HEK293T (cell line): ENCODE results near the gene RPLP2.
A peak's percentile ranks its signal among the peaks of the same experiment; 100 is the strongest.

Source experiments
- CTCF ChIA-PET: fragments of 350-600 bp; formaldehyde crosslinking; extraction: SDS; loops from one replicate; lab custom pipeline; 2021; ENCODE audit warnings: antibody characterized with exemption, inconsistent platforms; lab: Yijun Ruan, JAX
- POLR2A ChIA-PET: fragments of 350-600 bp; formaldehyde crosslinking; extraction: SDS; loops from one replicate; lab custom pipeline; 2020; ENCODE audit warnings: antibody characterized with exemption, inconsistent platforms; lab: Yijun Ruan, JAX
- DNase-seq: peaks from one replicate; pipeline ENCODE4 v3.0.0; 2012; ENCODE audit warnings: mixed read lengths; ENCODE audit errors: extremely low spot score
- ARNT ChIP-seq: fragments of 450-650 bp; IDR thresholded peaks from 2 replicates; pipeline ENCODE4 v1.6.1; 2017; ENCODE audit warnings: mild to moderate bottlenecking
- BHLHE40 ChIP-seq: fragments of 450-650 bp; IDR thresholded peaks from 2 replicates; pipeline ENCODE4 v1.6.1; 2016; ENCODE audit warnings: mild to moderate bottlenecking, moderate library complexity, borderline replicate concordance
- CTBP1 ChIP-seq: fragments of 450-650 bp; IDR thresholded peaks from 2 replicates; pipeline ENCODE4 v1.6.1; 2016; ENCODE audit warnings: borderline replicate concordance
- ELF4 ChIP-seq: fragments of 450-650 bp; IDR thresholded peaks from 2 replicates; pipeline ENCODE4 v1.6.1; 2017; ENCODE audit warnings: antibody characterized with exemption
- FOXA1 ChIP-seq: fragments of 450-650 bp; IDR thresholded peaks from 2 replicates; pipeline ENCODE4 v1.6.1; 2016; ENCODE audit warnings: mild to moderate bottlenecking
- FOXK2 ChIP-seq: fragments of 450-650 bp; IDR thresholded peaks from 2 replicates; pipeline ENCODE4 v1.6.1; 2016; ENCODE audit warnings: mild to moderate bottlenecking
- FOXM1 ChIP-seq: fragments of 450-650 bp; IDR thresholded peaks from 2 replicates; pipeline ENCODE4 v1.6.1; 2017; ENCODE audit warnings: mild to moderate bottlenecking, borderline replicate concordance
- HDGF ChIP-seq: fragments of 450-650 bp; IDR thresholded peaks from 2 replicates; pipeline ENCODE4 v1.6.1; 2017; ENCODE audit warnings: antibody characterized with exemption, borderline replicate concordance
- L3MBTL2 ChIP-seq: fragments of 450-650 bp; conservative IDR thresholded peaks from 2 replicates; pipeline ENCODE4 v1.6.1; 2016; ENCODE audit warnings: mild to moderate bottlenecking
- LEF1 ChIP-seq: fragments of 450-650 bp; IDR thresholded peaks from 2 replicates; pipeline ENCODE4 v1.6.1; 2017; ENCODE audit warnings: mild to moderate bottlenecking, borderline replicate concordance
- NFRKB ChIP-seq: fragments of 450-650 bp; IDR thresholded peaks from 2 replicates; pipeline ENCODE4 v1.6.1; 2016; ENCODE audit warnings: mild to moderate bottlenecking, moderate library complexity
- SP1 ChIP-seq: fragments of 450-650 bp; IDR thresholded peaks from 2 replicates; pipeline ENCODE4 v1.6.1; 2017
- SUZ12 ChIP-seq: fragments of 450-650 bp; IDR thresholded peaks from 2 replicates; pipeline ENCODE4 v1.6.1; 2016; ENCODE audit warnings: mild to moderate bottlenecking
- TARDBP ChIP-seq: fragments of 450-650 bp; IDR thresholded peaks from 2 replicates; pipeline ENCODE4 v1.6.1; 2016
- ZNF384 ChIP-seq: fragments of 450-650 bp; IDR thresholded peaks from 2 replicates; pipeline ENCODE4 v1.6.1; 2016
- TF ChIP-seq, protein P1 (sequence below): fragments of 450-650 bp; IDR thresholded peaks from 2 replicates; pipeline ENCODE4 v1.6.1; 2016

RPLP2 gene

DNA sequence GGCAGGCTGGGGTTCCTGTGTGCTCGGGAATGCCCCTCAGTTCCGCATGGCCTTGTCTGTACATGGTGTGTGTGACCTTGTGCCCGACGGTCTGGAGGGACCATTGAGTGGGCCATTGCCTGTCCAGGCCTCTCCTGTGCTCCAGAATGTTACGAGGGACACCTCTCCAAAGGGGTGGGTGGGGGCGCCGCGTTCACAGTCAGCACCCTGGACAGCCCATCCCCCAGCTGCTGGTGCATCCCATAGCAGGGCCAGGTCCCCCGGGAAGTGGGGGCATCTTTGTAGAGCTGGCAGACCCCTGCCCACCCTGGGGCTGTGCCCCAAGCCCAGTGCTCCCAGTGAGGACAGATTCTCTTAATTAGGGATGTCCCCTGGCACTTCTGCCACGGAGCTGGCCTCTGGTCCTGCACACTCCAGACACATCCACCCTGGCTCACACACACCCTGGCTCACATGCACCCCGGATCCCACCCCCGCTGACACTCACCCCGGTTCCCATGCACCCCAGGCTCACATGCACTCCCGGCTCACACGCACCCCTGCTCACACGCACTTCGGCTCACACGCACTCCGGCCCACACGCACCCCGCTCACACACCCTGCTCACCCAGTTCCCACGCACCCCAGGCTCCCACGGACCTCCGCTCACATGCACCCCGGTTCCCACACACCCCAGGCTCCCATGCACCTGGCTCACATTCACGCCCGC lies 48.4 kb downstream of the RPLP2 start:
- POLR2A ChIA-PET: no interaction called here
- no peak for TF ChIP-seq LEF1
- TF ChIP-seq TARDBP: peak; percentile 55; the same call in 1 of the 2 replicates
- DNase-seq: no peak
- CTCF ChIA-PET: interaction anchor here (1.7 kb wide), 1 partner anchor 10 kb away, joined by 4 read pairs; no protein-coding TSS in a partner anchor

DNA sequence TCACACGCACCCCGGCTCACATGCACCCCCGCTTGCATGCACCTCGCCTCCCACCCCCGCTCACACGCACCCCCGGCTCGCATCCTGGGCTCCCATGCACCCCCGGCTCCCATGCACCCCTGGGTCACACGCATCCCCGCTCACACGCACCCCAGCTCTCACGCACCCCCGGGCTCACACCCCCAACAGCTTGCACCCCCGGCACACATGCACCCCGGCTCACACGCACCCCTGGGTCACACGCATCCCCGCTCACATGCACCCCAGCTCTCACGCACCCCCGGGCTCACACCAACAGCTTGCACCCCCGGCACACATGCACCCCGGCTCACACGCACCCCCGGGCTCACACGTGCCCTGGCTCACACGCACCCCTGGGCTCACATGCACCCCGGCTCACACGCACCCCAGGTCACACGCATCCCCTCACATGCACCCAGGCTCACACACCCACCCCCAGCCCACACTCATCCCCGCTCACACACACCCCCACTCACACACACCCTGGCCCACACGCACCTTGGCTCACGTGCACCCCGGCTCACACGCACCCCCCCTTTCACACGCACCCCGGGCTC lies 49.1 kb downstream of the RPLP2 start:
- CTCF ChIA-PET: no interaction called here

DNA sequence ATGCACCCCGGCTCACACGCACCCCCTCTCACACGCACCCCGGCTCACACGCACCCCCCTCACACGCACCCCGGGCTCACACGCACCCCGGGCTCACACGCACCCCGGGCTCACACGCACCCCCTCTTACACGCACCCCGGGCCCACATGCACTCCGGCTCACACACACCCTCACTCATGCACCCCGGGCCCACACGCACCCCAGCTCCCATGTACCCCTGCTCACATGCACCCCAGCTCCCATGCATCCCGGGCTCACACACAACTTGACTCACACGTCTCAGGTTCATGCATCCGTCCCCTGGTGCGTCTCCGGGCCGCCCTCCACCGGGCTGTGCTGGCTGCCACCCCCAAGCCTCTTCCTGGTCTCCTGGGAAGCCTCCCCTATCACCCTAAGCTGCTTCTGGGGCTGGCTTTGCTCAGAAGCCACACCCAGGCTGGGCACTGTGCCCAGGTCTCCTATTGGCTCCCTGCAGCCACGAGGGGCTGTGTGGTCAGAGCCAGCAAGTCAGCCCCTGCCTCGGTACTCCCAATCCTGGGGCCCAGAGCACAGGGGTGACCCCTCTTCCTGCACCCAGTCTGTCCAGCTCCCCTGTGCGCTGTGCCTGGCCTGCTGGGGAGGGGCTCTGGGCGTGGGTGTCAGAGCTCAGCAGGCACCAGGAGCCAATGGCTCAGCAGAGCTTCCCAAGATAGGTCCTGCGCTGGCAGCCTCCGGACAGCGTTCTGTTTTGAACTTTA lies 49.8 kb downstream of the RPLP2 start:
- ChIA-PET POLR2A (no interaction called here), CTCF (no interaction called here)
- TF ChIP-seq BHLHE40: no peak
- no peak for TF ChIP-seq ARNT
- no peak for TF ChIP-seq FOXK2
- TF ChIP-seq, protein P1, sequence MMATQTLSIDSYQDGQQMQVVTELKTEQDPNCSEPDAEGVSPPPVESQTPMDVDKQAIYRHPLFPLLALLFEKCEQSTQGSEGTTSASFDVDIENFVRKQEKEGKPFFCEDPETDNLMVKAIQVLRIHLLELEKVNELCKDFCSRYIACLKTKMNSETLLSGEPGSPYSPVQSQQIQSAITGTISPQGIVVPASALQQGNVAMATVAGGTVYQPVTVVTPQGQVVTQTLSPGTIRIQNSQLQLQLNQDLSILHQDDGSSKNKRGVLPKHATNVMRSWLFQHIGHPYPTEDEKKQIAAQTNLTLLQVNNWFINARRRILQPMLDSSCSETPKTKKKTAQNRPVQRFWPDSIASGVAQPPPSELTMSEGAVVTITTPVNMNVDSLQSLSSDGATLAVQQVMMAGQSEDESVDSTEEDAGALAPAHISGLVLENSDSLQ: no peak
- TF ChIP-seq CTBP1: no peak
- no peak for TF ChIP-seq ELF4
- no peak for TF ChIP-seq TARDBP
- TF ChIP-seq ZNF384: no peak
- no peak for TF ChIP-seq FOXA1
- TF ChIP-seq FOXM1: no peak
- TF ChIP-seq SP1: no peak
- TF ChIP-seq SUZ12: no peak
- TF ChIP-seq HDGF: no peak
- no peak for TF ChIP-seq L3MBTL2
- TF ChIP-seq NFRKB: no peak
- no peak for TF ChIP-seq LEF1
- DNase-seq: no peak

More for the DNA sequence above, 49.1 kb downstream of the RPLP2 start:
- TF ChIP-seq FOXA1 (no peak), HDGF (no peak), L3MBTL2 (no peak), CTBP1 (no peak), NFRKB (no peak), LEF1 (no peak), BHLHE40 (no peak), SUZ12 (no peak), TARDBP (no peak; the same call in 1 of the 2 replicates), ZNF384 (no peak)
- TF ChIP-seq, protein P1: no peak
- POLR2A ChIA-PET: no interaction called here
- no peak for DNase-seq

DNA sequence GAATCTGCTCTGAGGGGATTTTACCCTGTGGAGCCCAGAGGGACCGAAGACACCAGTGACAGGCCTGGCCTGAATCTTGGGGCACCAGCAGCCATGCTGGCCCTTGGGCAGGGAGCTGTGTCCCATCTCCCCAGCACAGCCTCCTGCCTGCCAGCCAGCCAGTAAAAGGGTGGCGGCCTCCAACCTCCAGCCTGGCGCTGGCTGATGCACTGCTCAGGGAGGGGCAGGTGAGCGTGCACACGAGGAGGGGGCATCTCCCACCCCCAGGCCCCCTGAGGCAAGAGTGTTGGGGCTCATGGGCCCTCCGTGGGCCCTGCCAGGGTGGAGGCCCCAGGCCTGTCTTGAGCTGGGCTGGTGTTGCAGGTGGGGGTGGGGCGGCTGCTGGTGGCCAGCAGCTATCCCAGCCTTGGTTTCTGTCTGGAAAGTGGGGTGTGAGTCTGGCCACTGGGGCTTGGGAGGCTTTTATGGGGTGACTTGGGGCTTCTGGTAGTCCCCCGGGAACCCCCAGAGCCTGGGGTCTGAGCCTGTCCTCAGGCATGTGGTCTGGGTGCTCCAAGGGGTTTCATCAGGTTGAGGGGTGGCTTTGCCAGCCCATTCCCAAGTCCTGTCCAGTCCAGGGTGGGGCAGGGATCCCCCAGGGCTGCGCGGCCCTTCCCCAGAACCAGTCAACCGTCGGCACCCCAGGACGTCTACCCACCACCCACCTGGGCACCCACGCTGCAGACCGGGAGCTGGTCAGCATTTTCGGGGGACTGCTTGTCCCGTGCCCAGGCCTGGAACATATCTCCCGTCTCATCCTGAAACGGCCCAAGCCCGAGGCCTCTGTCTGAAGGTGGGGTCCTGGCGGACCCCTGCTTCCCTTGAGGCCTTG lies 50.7 kb downstream of the RPLP2 start:
- ChIA-PET POLR2A (no interaction called here), CTCF (no interaction called here)
- TF ChIP-seq SP1 (no peak), BHLHE40 (no peak), HDGF (no peak), LEF1 (no peak), TARDBP (no peak), SUZ12 (no peak), FOXA1 (no peak), FOXK2 (no peak), ZNF384 (no peak), FOXM1 (no peak)
- TF ChIP-seq, protein P1: no peak
- DNase-seq: no peak

DNA sequence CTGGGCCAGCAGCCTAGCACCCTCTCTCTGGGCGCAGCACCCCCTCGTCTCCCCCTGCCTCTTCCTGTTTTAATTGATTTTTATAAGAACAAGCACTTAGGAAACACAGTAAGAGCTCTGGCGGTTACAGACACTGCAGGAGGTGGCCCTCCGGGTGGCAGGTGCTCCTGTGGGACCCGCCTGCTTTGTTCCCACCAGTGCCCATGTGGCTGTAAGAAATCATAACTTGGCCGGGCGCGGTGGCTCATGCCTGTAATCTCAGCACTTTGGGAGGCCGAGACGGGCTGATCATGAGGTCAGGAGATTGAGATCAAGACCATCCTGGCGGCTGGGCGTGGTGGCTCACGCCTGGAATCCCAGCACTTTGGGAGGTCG lies 51.3 kb downstream of the RPLP2 start:
- TF ChIP-seq FOXM1 (no peak), L3MBTL2 (peak; percentile 29; the same call in 1 of the 2 replicates)
- ChIA-PET POLR2A (interaction anchor here (0.7 kb wide), 1 partner anchor 18 kb away, joined by 3 read pairs; no protein-coding TSS in a partner anchor), CTCF (no interaction called here)
- DNase-seq: no peak
